GM12878 (cell line): Measurements from ENCODE around the gene EGFL8. TPM values are rescaled to one million over a fixed set of nuclear protein-coding genes. Genes with fewer than 3 reads are reported as not detected.

Experiments
- ATF7 ChIP-seq: fragments of 450-650 bp; IDR thresholded peaks from 2 replicates; pipeline ENCODE4 v1.6.1; 2016; ENCODE audit warnings: low read depth, mild to moderate bottlenecking
- BCLAF1 ChIP-seq: fragments of 450-650 bp; IDR thresholded peaks from 2 replicates; pipeline ENCODE4 v1.6.1; 2017; ENCODE audit warnings: antibody characterized with exemption, mild to moderate bottlenecking, moderate library complexity
- CREB1 ChIP-seq: IDR thresholded peaks from 2 replicates; pipeline ENCODE4 v1.6.1; 2012; ENCODE audit warnings: low read depth, mild to moderate bottlenecking, inconsistent platforms
- EGR1 ChIP-seq, 2 experiments: IDR thresholded peaks; 1 replicate in 1 of 2; 2 replicates in 1 of 2; pipeline ENCODE4 v1.6.1; 2011 to 2012; ENCODE audit warnings: low read depth in 2 of 2, low read length in 2 of 2, borderline replicate concordance in 1 of 2, mild to moderate bottlenecking in 1 of 2, moderate library complexity in 1 of 2
- ESRRA ChIP-seq: IDR thresholded peaks from 2 replicates; pipeline ENCODE4 v1.6.1; 2012; ENCODE audit warnings: mild to moderate bottlenecking, low read length, improper control_type of control experiment
- FOXM1 ChIP-seq: IDR thresholded peaks from 2 replicates; pipeline ENCODE4 v1.6.1; 2012; ENCODE audit warnings: low read depth, mild to moderate bottlenecking, inconsistent platforms, low read length, moderate library complexity
- GATAD2B ChIP-seq: fragments of 450-650 bp; conservative IDR thresholded peaks from 2 replicates; pipeline ENCODE4 v1.6.1; 2017; ENCODE audit warnings: low read depth, mild to moderate bottlenecking, moderate library complexity
- HDGF ChIP-seq: fragments of 450-650 bp; IDR thresholded peaks from 2 replicates; pipeline ENCODE4 v1.6.1; 2016; ENCODE audit warnings: antibody characterized with exemption
- LARP7 ChIP-seq: fragments of 450-650 bp; IDR thresholded peaks from 2 replicates; pipeline ENCODE4 v1.6.1; 2017; ENCODE audit warnings: mild to moderate bottlenecking
- MTA2 ChIP-seq: fragments of 450-650 bp; IDR thresholded peaks from 2 replicates; pipeline ENCODE4 v1.6.1; 2016; ENCODE audit warnings: low read depth, mild to moderate bottlenecking, moderate library complexity
- NR2C1 ChIP-seq: fragments of 450-650 bp; IDR thresholded peaks from 2 replicates; pipeline ENCODE4 v1.6.1; 2017; ENCODE audit warnings: antibody characterized with exemption, mild to moderate bottlenecking, moderate library complexity
- NRF1 ChIP-seq: conservative IDR thresholded peaks from 2 replicates; pipeline ENCODE4 v1.6.1; 2011; ENCODE audit warnings: mild to moderate bottlenecking, low read depth, low read length, improper control_type of control experiment
- SP1 ChIP-seq: IDR thresholded peaks from one replicate; pipeline ENCODE4 v1.6.1; 2011; ENCODE audit warnings: low read depth, low read length
- STAT3 ChIP-seq: IDR thresholded peaks from 2 replicates; pipeline ENCODE4 v1.6.1; 2011; ENCODE audit warnings: low read depth, low read length, improper control_type of control experiment
- ZBED1 ChIP-seq: IDR thresholded peaks from 2 replicates; pipeline ENCODE4 v1.6.1; 2016; ENCODE audit warnings: borderline replicate concordance
- ZBTB11 ChIP-seq: fragments of 450-650 bp; formaldehyde crosslinking; IDR thresholded peaks from 2 replicates; pipeline ENCODE4 v1.5.0; 2022; ENCODE audit warnings: mild to moderate bottlenecking, missing genetic modification characterization
- ZBTB4 ChIP-seq: fragments of 450-650 bp; formaldehyde crosslinking; IDR thresholded peaks from 2 replicates; pipeline ENCODE4 v1.4.0; 2022; ENCODE audit warnings: mild to moderate bottlenecking, moderate library complexity
- polyA plus RNA-seq, 11 experiments: library from polyadenylated mRNA; depleted of rRNA in 4 of 11; unstranded in 6 of 11; stranded (reverse) in 5 of 11; fragments of >200 nt; fragmentation: Nextera tagmentation in 4 of 11; fragmentation: Illumina TruSeq in 1 of 11; extraction: Ambion mirVana in 4 of 11; extraction: Trizol in 1 of 11; gene quantifications; 1 replicate in 1 of 11; 2 replicates in 10 of 11; pipeline versions ENCODE4 v1.2.1 to v1.2.3, GENCODE V29; 2011 to 2016; ENCODE audit warnings: inconsistent platforms in 2 of 11, missing spikeins in 2 of 11, low read depth in 1 of 11
- total RNA-seq, 4 experiments: library from RNA; depleted of rRNA in 3 of 4; stranded (reverse); fragments of >200 nt in 3 of 4; fragmentation: Illumina TruSeq in 1 of 4; extraction: Trizol in 1 of 4; gene quantifications; 2 replicates each; pipeline versions ENCODE4 v1.2.1 to v1.2.3, GENCODE V29; 2013 to 2021
- TF ChIP-seq, protein P1 (sequence below): IDR thresholded peaks from 2 replicates; pipeline ENCODE4 v1.6.1; 2012; ENCODE audit warnings: low read length, inconsistent platforms

EGFL8 gene
- total and polyA plus RNA-seq, 10 of the 15 experiments (the other 5 are each of a cell fraction or from before 2014, with no cell fraction given) = 0.07 to 3.5 (median 1.4) TPM

DNA sequence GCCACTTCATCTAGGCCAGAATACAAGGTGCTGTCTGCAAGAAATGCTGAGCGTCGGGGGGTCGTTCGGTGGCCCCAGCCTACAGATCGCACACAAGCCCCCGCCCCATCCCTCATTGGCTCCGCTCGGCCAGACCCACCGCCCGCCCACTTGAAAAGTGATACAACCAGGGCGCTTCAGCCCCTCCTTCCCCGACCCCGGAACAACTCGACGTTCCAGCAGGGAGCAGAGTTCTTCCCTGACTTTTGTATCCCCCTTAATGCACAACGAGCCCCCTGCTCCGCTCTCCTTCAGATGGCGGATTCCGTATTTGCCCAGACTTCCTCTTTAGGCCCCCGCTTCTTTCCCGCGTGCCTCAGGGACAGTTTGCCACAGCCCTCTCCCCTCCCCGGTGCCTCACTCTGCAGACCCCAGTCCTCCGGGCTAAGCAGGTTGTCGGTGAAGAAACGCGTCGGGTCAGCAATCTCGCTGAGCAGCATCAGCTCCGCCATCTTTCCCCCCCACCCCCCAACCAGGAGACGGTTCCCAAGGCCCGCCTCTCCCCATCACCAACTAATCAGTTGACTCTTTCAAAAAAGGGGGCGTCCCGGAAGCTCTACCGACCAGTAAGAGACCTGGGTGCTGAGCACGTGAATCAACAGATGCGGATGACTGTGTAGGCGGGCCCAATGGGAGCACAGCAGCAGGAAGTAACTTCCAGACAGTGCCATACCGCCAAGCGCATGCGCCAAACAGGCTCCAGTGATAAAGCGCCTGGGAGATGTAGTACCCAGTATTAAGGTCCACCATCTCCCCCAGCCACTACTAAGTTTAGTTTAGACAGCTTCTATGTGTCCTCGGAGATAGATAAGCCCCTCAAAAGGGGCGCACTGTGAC is 36.4 kb upstream of the EGFL8 start, which contains the start of gene ATF6B (continued):
- 0 out of 2 replicates have a peak, but pooled peaks have one; percentile 17 for TF ChIP-seq ATF7
- TF ChIP-seq SP1 = peak; percentile 85
- TF ChIP-seq ZBTB11 (CRISPR knock-in tag) = no peak
- TF ChIP-seq GATAD2B = no peak
- TF ChIP-seq ESRRA = 0 out of 2 replicates have a peak, but pooled peaks have one; percentile 13
- TF ChIP-seq, protein P1, sequence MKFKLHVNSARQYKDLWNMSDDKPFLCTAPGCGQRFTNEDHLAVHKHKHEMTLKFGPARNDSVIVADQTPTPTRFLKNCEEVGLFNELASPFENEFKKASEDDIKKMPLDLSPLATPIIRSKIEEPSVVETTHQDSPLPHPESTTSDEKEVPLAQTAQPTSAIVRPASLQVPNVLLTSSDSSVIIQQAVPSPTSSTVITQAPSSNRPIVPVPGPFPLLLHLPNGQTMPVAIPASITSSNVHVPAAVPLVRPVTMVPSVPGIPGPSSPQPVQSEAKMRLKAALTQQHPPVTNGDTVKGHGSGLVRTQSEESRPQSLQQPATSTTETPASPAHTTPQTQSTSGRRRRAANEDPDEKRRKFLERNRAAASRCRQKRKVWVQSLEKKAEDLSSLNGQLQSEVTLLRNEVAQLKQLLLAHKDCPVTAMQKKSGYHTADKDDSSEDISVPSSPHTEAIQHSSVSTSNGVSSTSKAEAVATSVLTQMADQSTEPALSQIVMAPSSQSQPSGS = no peak
- no peak for TF ChIP-seq STAT3
- TF ChIP-seq ZBED1 = no peak
- TF ChIP-seq HDGF = no peak
- TF ChIP-seq ZBTB4 (CRISPR knock-in tag) = no peak
- no peak for TF ChIP-seq BCLAF1
- peak; percentile 40; the same call in 1 of the 2 replicates for TF ChIP-seq LARP7
- TF ChIP-seq MTA2 = no peak
- peak; percentile 76 for TF ChIP-seq NRF1
- TF ChIP-seq FOXM1 = no peak
- peak; percentile 72; the same call in 1 of the 2 replicates for TF ChIP-seq NR2C1
- TF ChIP-seq EGR1 (IDR thresholded peaks at IDR 0.05; ENCODE audit: borderline replicate concordance in 1 of 2, low read depth in 2 of 2, low read length in 2 of 2) = 0 out of 3 replicates have a peak, but pooled peaks of 1 of the 2 experiments have one; percentile 31
- peak; percentile 78 for TF ChIP-seq CREB1
